BE2C (cell line): Measurements from ENCODE around the gene MTO1.
"Not testable (repeated sequence)": the region's sequence is repeated elsewhere in the genome, so short reads cannot be mapped to it uniquely, and the experiment has no call there.

Experiments used
- DNase-seq: peaks from one replicate; pipeline ENCODE4 v3.0.0-alpha.2; 2020
- H3K27me3 ChIP-seq: fragments of 250-450 bp; sonication (Bioruptor Pico); 2 replicates; pipeline ENCODE4 v1.5.1; 2020; ENCODE audit warnings: mild to moderate bottlenecking
- H3K36me3 ChIP-seq: fragments of 250-450 bp; sonication (Bioruptor Pico); 2 replicates; pipeline ENCODE4 v1.5.1; 2020; ENCODE audit warnings: mild to moderate bottlenecking
- H3K4me1 ChIP-seq: fragments of 250-450 bp; sonication (Bioruptor Pico); 2 replicates; pipeline ENCODE4 v1.5.1; 2020
- H3K4me3 ChIP-seq: 2 replicates; pipeline ENCODE4 v1.5.1; 2011; ENCODE audit warnings: low read depth, low read length
- H3K9me3 ChIP-seq: fragments of 250-450 bp; sonication (Bioruptor Pico); 2 replicates; pipeline ENCODE4 v1.5.1; 2020
- TF ChIP-seq, protein P1 (sequence below): IDR thresholded peaks from 2 replicates; pipeline ENCODE4 v1.5.1; 2012; ENCODE audit warnings: mild to moderate bottlenecking, low read depth, low read length

MTO1 gene

GRCh38 chr6:73451223-73452106, 10.1 kb upstream of the MTO1 start:
- no peaks in the 10 kb centered on the region for H3K9me3 ChIP-seq
- peaks cover 20% of the 10 kb centered on the region for H3K27me3 ChIP-seq
- TF ChIP-seq, protein P1, sequence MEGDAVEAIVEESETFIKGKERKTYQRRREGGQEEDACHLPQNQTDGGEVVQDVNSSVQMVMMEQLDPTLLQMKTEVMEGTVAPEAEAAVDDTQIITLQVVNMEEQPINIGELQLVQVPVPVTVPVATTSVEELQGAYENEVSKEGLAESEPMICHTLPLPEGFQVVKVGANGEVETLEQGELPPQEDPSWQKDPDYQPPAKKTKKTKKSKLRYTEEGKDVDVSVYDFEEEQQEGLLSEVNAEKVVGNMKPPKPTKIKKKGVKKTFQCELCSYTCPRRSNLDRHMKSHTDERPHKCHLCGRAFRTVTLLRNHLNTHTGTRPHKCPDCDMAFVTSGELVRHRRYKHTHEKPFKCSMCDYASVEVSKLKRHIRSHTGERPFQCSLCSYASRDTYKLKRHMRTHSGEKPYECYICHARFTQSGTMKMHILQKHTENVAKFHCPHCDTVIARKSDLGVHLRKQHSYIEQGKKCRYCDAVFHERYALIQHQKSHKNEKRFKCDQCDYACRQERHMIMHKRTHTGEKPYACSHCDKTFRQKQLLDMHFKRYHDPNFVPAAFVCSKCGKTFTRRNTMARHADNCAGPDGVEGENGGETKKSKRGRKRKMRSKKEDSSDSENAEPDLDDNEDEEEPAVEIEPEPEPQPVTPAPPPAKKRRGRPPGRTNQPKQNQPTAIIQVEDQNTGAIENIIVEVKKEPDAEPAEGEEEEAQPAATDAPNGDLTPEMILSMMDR = no peak
- H3K4me3 ChIP-seq = peak overlapping the region; percentile 45
- peak; percentile 33 for DNase-seq
- no peaks in the 10 kb centered on the region for H3K36me3 ChIP-seq
- no peaks in the 10 kb centered on the region; the same call in 1 of the 2 replicates for H3K4me1 ChIP-seq

GRCh38 chr6:73452107-73452461, 9.5 kb upstream of the MTO1 start, which contains the start of gene CGAS:
TSS of gene CGAS (minus strand) at chr6:73452297. CDS start at chr6:73452181, 116 bp downstream.
- Histone ChIP-seq H3K4me1 (no peaks in the 10 kb centered on the region; the same call in 1 of the 2 replicates), H3K36me3 (no peaks in the 10 kb centered on the region), H3K4me3 (peak within 1 kb of the TSS; percentile 45), H3K27me3 (peaks cover 20% of the 10 kb centered on the region), H3K9me3 (no peaks in the 10 kb centered on the region)
- TF ChIP-seq, protein P1 = no peak
- no peak for DNase-seq

DNA sequence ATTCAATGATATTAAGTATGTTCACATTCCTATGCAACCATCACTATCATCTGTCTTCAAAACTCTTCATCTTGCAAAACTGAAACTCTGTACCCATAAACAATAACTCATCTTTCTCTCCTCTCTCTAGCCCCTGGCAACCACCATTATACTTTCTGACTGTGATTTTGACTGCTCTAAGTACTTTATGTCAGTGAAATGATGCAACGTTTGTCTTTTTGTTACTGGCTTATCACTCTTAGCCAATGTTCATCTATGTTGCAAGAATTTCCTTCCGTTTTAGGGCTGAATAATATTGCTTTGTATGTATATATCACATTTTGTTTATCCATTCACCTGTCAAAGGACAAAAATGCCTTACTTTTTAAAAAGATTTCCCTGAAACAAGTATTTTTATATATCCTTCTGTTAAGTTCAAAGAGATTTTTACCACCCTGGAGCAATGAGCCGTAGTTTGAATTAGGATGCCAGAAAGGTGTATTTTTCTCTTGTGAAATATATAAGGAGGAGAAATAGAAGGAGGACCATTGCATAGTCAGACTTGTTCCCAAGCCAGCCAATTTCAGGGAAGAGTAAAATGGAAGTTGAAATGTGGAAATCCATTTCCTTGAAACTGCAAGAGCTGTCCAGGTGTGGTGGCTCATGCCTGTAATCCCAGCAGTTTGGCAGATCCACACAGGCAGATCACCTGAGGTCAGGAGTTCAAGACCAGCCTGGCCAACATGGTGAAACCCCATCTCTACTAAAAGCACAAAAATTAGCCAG, 5.5 kb upstream of the MTO1 start:
- peaks cover 9% of the 10 kb centered on the region for H3K4me1 ChIP-seq
- no peaks in the 10 kb centered on the region for H3K36me3 ChIP-seq
- H3K9me3 ChIP-seq = no peaks in the 10 kb centered on the region
- no peak for DNase-seq
- H3K4me3 ChIP-seq = no peak overlapping the region
- H3K27me3 ChIP-seq = peaks cover 14% of the 10 kb centered on the region
- TF ChIP-seq, protein P1 = no peak

DNA sequence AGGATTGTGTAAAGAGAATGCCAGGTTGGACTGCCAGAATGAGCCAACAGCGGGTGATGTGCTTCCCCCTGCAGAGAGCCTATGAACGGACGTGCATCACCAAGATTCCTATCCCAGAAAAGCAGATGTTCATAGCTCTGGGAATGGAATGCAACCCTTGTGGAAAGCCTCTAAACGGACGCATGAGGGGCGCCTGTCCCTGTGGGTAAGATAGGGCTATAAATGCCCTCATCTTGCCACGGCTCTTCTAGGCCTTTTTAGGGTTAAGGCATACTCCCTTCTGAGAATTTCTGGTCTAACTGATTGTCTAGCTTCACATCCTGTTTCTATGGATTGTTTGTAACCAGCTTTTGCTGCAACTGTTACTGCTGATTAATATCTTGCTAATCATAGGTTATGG, 2.1 kb upstream of the MTO1 start:
- not testable (repeated sequence) for H3K4me1 ChIP-seq, H3K9me3 ChIP-seq, H3K4me3 ChIP-seq, H3K36me3 ChIP-seq, H3K27me3 ChIP-seq
- peak; percentile 14 for DNase-seq

GRCh38 chr6:73460056-73460455, 1.5 kb upstream of the MTO1 start:
- TF ChIP-seq, protein P1 = no peak
- peaks cover 9% of the 10 kb centered on the region for H3K4me1 ChIP-seq
- H3K27me3 ChIP-seq = no peaks in the 10 kb centered on the region
- DNase-seq = peak; percentile 20
- no peak overlapping the region for H3K4me3 ChIP-seq
- H3K36me3 ChIP-seq = no peaks in the 10 kb centered on the region
- no peaks in the 10 kb centered on the region for H3K9me3 ChIP-seq

- TF ChIP-seq, protein P1 = no peak
- Histone ChIP-seq H3K9me3 (no peaks in the 10 kb centered on the region), H3K36me3 (peaks cover 53% of the 10 kb centered on the region), H3K4me1 (no peaks in the 10 kb centered on the region), H3K4me3 (no peak overlapping the region), H3K27me3 (no peaks in the 10 kb centered on the region)
- no peak for DNase-seq
These were observed 10.3 kb downstream of the MTO1 start for GRCh38 chr6:73471686-73472290.
